ENCODE data around the gene RXRA.
"Not testable (repeated sequence)": the region's sequence is repeated elsewhere in the genome, so short reads cannot be mapped to it uniquely, and the experiment has no call there.

RXRA gene

GRCh38 chr9:134304261-134304660, 22.0 kb upstream of the RXRA start:
- Histone ChIP-seq H3K9ac (ENCODE audit: insufficient read length) (no peak overlapping the region), H3K4me3 (no peak overlapping the region), H3K9me3 (ENCODE audit: low read depth, low read length) (no peaks in the 10 kb centered on the region), H3K27ac (no peak overlapping the region), H3K36me3 (ENCODE audit: insufficient read depth, low read length) (no peaks in the 10 kb centered on the region)
- TF ChIP-seq EZH2 (IDR thresholded peaks at IDR 0.05) = no peak
- TF ChIP-seq FOXP2 (optimal IDR thresholded peaks at IDR 0.05; ENCODE audit: control extremely low read depth, extremely low read length, insufficient read depth) = no peak
- TF ChIP-seq POLR2AphosphoS5 (IDR thresholded peaks at IDR 0.05; ENCODE audit: borderline replicate concordance, low read depth, low read length) = no peak
- no peak for DNase-seq (ENCODE audit: low read depth, low spot score)

GRCh38 chr9:134304690-134305089, 21.6 kb upstream of the RXRA start:
- no peak for DNase-seq (ENCODE audit: low read depth, low spot score)
- no peak overlapping the region for H3K4me3 ChIP-seq
- TF ChIP-seq EZH2 (IDR thresholded peaks at IDR 0.05) = no peak
- no peak for TF ChIP-seq POLR2AphosphoS5 (IDR thresholded peaks at IDR 0.05; ENCODE audit: borderline replicate concordance, low read depth, low read length)
- no peak for TF ChIP-seq FOXP2 (optimal IDR thresholded peaks at IDR 0.05; ENCODE audit: control extremely low read depth, extremely low read length, insufficient read depth)
- no peak overlapping the region for H3K9ac ChIP-seq (ENCODE audit: insufficient read length)
- H3K9me3 ChIP-seq (ENCODE audit: low read depth, low read length) = no peaks in the 10 kb centered on the region
- H3K27ac ChIP-seq = no peak overlapping the region
- H3K36me3 ChIP-seq (ENCODE audit: insufficient read depth, low read length) = no peaks in the 10 kb centered on the region

GRCh38 chr9:134305533-134305932, 20.7 kb upstream of the RXRA start:
- no peak for DNase-seq (ENCODE audit: low read depth, low spot score)
- no peak overlapping the region for H3K4me3 ChIP-seq
- H3K36me3 ChIP-seq (ENCODE audit: insufficient read depth, low read length) = no peaks in the 10 kb centered on the region
- H3K27ac ChIP-seq = no peak overlapping the region
- TF ChIP-seq EZH2 (IDR thresholded peaks at IDR 0.05) = no peak
- no peak for TF ChIP-seq POLR2AphosphoS5 (IDR thresholded peaks at IDR 0.05; ENCODE audit: borderline replicate concordance, low read depth, low read length)
- no peak for TF ChIP-seq FOXP2 (optimal IDR thresholded peaks at IDR 0.05; ENCODE audit: control extremely low read depth, extremely low read length, insufficient read depth)
- H3K9ac ChIP-seq (ENCODE audit: insufficient read length) = no peak overlapping the region
- H3K9me3 ChIP-seq (ENCODE audit: low read depth, low read length) = no peaks in the 10 kb centered on the region

- not testable (repeated sequence) for H3K9me3 ChIP-seq (ENCODE audit: low read depth, low read length); DNase-seq (ENCODE audit: low read depth, low spot score); H3K4me3 ChIP-seq; H3K27ac ChIP-seq; H3K9ac ChIP-seq (ENCODE audit: insufficient read length); H3K36me3 ChIP-seq (ENCODE audit: insufficient read depth, low read length)
Measured at GRCh38 chr9:134306042-134306441, 20.2 kb upstream of the RXRA start.

GRCh38 chr9:134306636-134307600, 19.3 kb upstream of the RXRA start:
- H3K27ac ChIP-seq = no peak overlapping the region
- H3K9me3 ChIP-seq (ENCODE audit: low read depth, low read length) = no peaks in the 10 kb centered on the region
- H3K36me3 ChIP-seq (ENCODE audit: insufficient read depth, low read length) = no peaks in the 10 kb centered on the region
- TF ChIP-seq FOXP2 (optimal IDR thresholded peaks at IDR 0.05; ENCODE audit: control extremely low read depth, extremely low read length, insufficient read depth) (no peak), POLR2AphosphoS5 (IDR thresholded peaks at IDR 0.05; ENCODE audit: borderline replicate concordance, low read depth, low read length) (no peak), EZH2 (IDR thresholded peaks at IDR 0.05) (no peak)
- H3K4me3 ChIP-seq = no peak overlapping the region
- no peak overlapping the region for H3K9ac ChIP-seq (ENCODE audit: insufficient read length)
- no peak for DNase-seq (ENCODE audit: low read depth, low spot score)

GRCh38 chr9:134307674-134308638, 18.3 kb upstream of the RXRA start:
- DNase-seq (ENCODE audit: low read depth, low spot score) = no peak
- H3K4me3 ChIP-seq = no peak overlapping the region
- TF ChIP-seq EZH2 (IDR thresholded peaks at IDR 0.05) (no peak), FOXP2 (optimal IDR thresholded peaks at IDR 0.05; ENCODE audit: control extremely low read depth, extremely low read length, insufficient read depth) (no peak), POLR2AphosphoS5 (IDR thresholded peaks at IDR 0.05; ENCODE audit: borderline replicate concordance, low read depth, low read length) (no peak)
- H3K9ac ChIP-seq (ENCODE audit: insufficient read length) = no peak overlapping the region
- no peaks in the 10 kb centered on the region for H3K36me3 ChIP-seq (ENCODE audit: insufficient read depth, low read length)
- no peaks in the 10 kb centered on the region for H3K9me3 ChIP-seq (ENCODE audit: low read depth, low read length)
- no peak overlapping the region for H3K27ac ChIP-seq

GRCh38 chr9:134308639-134309220, 17.5 kb upstream of the RXRA start:
- not testable (repeated sequence) for H3K9ac ChIP-seq (ENCODE audit: insufficient read length); H3K27ac ChIP-seq; H3K36me3 ChIP-seq (ENCODE audit: insufficient read depth, low read length); H3K9me3 ChIP-seq (ENCODE audit: low read depth, low read length); DNase-seq (ENCODE audit: low read depth, low spot score); H3K4me3 ChIP-seq

GRCh38 chr9:134313470-134313869, 12.8 kb upstream of the RXRA start:
- no peak overlapping the region for H3K9ac ChIP-seq (ENCODE audit: insufficient read length)
- no peak for TF ChIP-seq EZH2 (IDR thresholded peaks at IDR 0.05)
- TF ChIP-seq FOXP2 (optimal IDR thresholded peaks at IDR 0.05; ENCODE audit: control extremely low read depth, extremely low read length, insufficient read depth) = no peak
- TF ChIP-seq POLR2AphosphoS5 (IDR thresholded peaks at IDR 0.05; ENCODE audit: borderline replicate concordance, low read depth, low read length) = no peak
- DNase-seq (ENCODE audit: low read depth, low spot score) = no peak

More at GRCh38 chr9:134313470-134313869, 12.8 kb upstream of the RXRA start:
- H3K27ac ChIP-seq = no peak overlapping the region
- H3K4me3 ChIP-seq = no peak overlapping the region
- H3K36me3 ChIP-seq (ENCODE audit: insufficient read depth, low read length) = no peaks in the 10 kb centered on the region
- no peaks in the 10 kb centered on the region for H3K9me3 ChIP-seq (ENCODE audit: low read depth, low read length)
